BJ (cell line): ENCODE results near the gene CYP11A1. TPM values are rescaled to one million over a fixed set of nuclear protein-coding genes. Genes with fewer than 3 reads are reported as not detected.

Experiments
- CTCF ChIA-PET: fragments of 350-600 bp; formaldehyde crosslinking; extraction: SDS; loops from one replicate; lab custom pipeline; 2021; ENCODE audit warnings: antibody characterized with exemption, inconsistent platforms; lab: Yijun Ruan, JAX
- POLR2A ChIA-PET: fragments of 300-600 bp; sonication (Branson Sonifier 250); formaldehyde crosslinking; extraction: SDS; loops from one replicate; lab custom pipeline; 2021; ENCODE audit warnings: antibody characterized with exemption; lab: Charles Lee
- DNase-seq: peaks from one replicate; pipeline ENCODE4 v3.0.0-alpha.2; 2011; ENCODE audit warnings: low read depth
- H3K27me3 ChIP-seq: 2 replicates; pipeline ENCODE4 v1.6.0; 2011; ENCODE audit warnings: low read length; ENCODE audit not compliant: control insufficient read depth, insufficient read depth
- H3K36me3 ChIP-seq: 2 replicates; pipeline ENCODE4 v1.5.1; 2011; ENCODE audit warnings: low read length; ENCODE audit not compliant: control insufficient read depth, insufficient read depth
- H3K4me3 ChIP-seq: 2 replicates; pipeline ENCODE4 v1.5.1; 2011; ENCODE audit warnings: low read depth, mild to moderate bottlenecking, control low read depth, low read length
- CTCF ChIP-seq: IDR thresholded peaks from 2 replicates; pipeline ENCODE4 v1.5.1; 2011; ENCODE audit warnings: low read depth, mild to moderate bottlenecking, control low read depth, inconsistent platforms, low read length, moderate library complexity; ENCODE audit not compliant: insufficient read depth
- polyA plus RNA-seq: library from polyadenylated mRNA; depleted of rRNA; stranded (reverse); fragments of >200 nt; gene quantifications from 2 replicates; pipeline ENCODE4 v1.2.3, GENCODE V29; 2011

Gene CYP11A1
- polyA plus RNA-seq, 1 experiment = 0.70 TPM

GRCh38 chr15:74317820-74318375 is 49.5 kb downstream of the CYP11A1 start:
- TF ChIP-seq CTCF = no peak
- Histone ChIP-seq H3K4me3 (no peak overlapping the region), H3K27me3 (no peaks in the 10 kb centered on the region), H3K36me3 (no peaks in the 10 kb centered on the region)
- ChIA-PET CTCF (interaction anchor here (0.7 to 14.8 kb wide), 5 partner anchors 7 to 345 kb away, joined by 3 to 278 read pairs (median 7); no protein-coding TSS in a partner anchor), POLR2A (interaction anchor here (0.6 kb wide), 1 partner anchor 102 kb away, joined by 6 read pairs; no protein-coding TSS in a partner anchor)
- peak; percentile 84 for DNase-seq

- no peak for DNase-seq
Measured at GRCh38 chr15:74316141-74316540, 51.3 kb downstream of the CYP11A1 start.

GRCh38 chr15:74315626-74316025 is 51.8 kb downstream of the CYP11A1 start:
- Histone ChIP-seq H3K27me3 (peaks cover 6% of the 10 kb centered on the region), H3K36me3 (no peaks in the 10 kb centered on the region), H3K4me3 (no peak overlapping the region)
- POLR2A ChIA-PET = no interaction called here
- TF ChIP-seq CTCF = no peak
- DNase-seq = no peak
- CTCF ChIA-PET = interaction anchor here (0.8 to 12.0 kb wide), 6 partner anchors 8 to 364 kb away, joined by 3 to 278 read pairs (median 4); partner anchors contain the start of gene ISLR2

More at GRCh38 chr15:74316141-74316540, 51.3 kb downstream of the CYP11A1 start:
- H3K27me3 ChIP-seq = peaks cover 4% of the 10 kb centered on the region
- POLR2A ChIA-PET = no interaction called here
- no peak for TF ChIP-seq CTCF
- H3K36me3 ChIP-seq = no peaks in the 10 kb centered on the region
- H3K4me3 ChIP-seq = no peak overlapping the region
- CTCF ChIA-PET = interaction anchor here (1.4 to 12.0 kb wide), 2 partner anchors 264 to 365 kb away, joined by 4 to 163 read pairs; no protein-coding TSS in a partner anchor

- peaks cover 6% of the 10 kb centered on the region for H3K27me3 ChIP-seq
- H3K36me3 ChIP-seq = no peaks in the 10 kb centered on the region
- CTCF ChIA-PET = interaction anchor here (0.6 to 12.0 kb wide), 7 partner anchors 9 to 383 kb away, joined by 3 to 278 read pairs (median 4); partner anchors contain the start of gene ISLR2
- no peak overlapping the region for H3K4me3 ChIP-seq
- POLR2A ChIA-PET = interaction anchor here (0.6 kb wide), 1 partner anchor 160 kb away, joined by 6 read pairs; no protein-coding TSS in a partner anchor
- DNase-seq = no peak
- no peak for TF ChIP-seq CTCF
Measured at GRCh38 chr15:74314795-74315438, 52.5 kb downstream of the CYP11A1 start.

GRCh38 chr15:74313889-74314288 is 53.6 kb downstream of the CYP11A1 start:
- Histone ChIP-seq H3K36me3 (no peaks in the 10 kb centered on the region), H3K4me3 (no peak overlapping the region), H3K27me3 (peaks cover 10% of the 10 kb centered on the region)
- DNase-seq = no peak
- POLR2A ChIA-PET = no interaction called here
- TF ChIP-seq CTCF = no peak
- CTCF ChIA-PET = interaction anchor here (9.2 to 12.0 kb wide), 2 partner anchors 10 to 262 kb away, joined by 163 to 278 read pairs; no protein-coding TSS in a partner anchor
